Erythroblast (primary cell): ENCODE data around the gene DBN1.

Experiments used
- GATA1 ChIP-seq: IDR thresholded peaks from 2 replicates; pipeline ENCODE4 v1.6.1; 2011; ENCODE audit warnings: low read depth, mild to moderate bottlenecking, control low read depth, low read length, moderate library complexity
- POLR2A ChIP-seq: IDR thresholded peaks from 2 replicates; pipeline ENCODE4 v1.6.1; 2011; ENCODE audit warnings: mild to moderate bottlenecking, low read length

- TF ChIP-seq POLR2A (no peak), GATA1 (no peak)
These were observed 6.6 kb downstream of the DBN1 start for GRCh38 chr5:177466861-177467260.
